Stomach (tissue), 4 donors: ENCODE measurements around the gene SLC27A2.

Experiments used
- POLR2A ChIP-seq, 4 donors: fragments of 450-650 bp; IDR thresholded peaks; one replicate each; pipeline ENCODE4 v1.6.1; 2016; ENCODE audit warnings: antibody characterized with exemption in 4 of 4, control low read depth in 2 of 4, mild to moderate bottlenecking in 1 of 4, moderate library complexity in 1 of 4
- POLR2AphosphoS5 ChIP-seq, 3 donors: sonication (generic); formaldehyde crosslinking; IDR thresholded peaks; one replicate each; pipeline ENCODE4 v1.6.1; 2016; ENCODE audit warnings: antibody characterized with exemption in 3 of 3

DNA sequence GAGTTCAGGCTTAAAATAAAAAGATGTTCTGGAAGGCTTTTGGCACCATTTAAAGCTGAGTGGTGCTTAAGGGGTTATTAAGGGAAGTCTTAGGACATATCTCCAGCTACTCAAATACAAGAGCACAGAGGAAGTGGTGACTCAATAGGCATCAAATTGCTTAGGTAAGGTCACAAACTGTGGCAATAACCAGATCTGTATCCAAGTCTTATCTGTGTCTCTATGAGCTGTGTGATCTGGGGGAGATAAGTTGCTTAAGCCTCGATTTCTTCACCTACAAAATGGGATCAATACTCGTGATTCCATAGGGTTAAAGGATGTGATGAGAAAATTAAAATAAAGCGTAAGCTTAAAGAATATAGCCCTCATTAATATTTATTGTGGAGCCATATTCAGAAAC, 75.9 kb downstream of the SLC27A2 start:
- TF ChIP-seq POLR2A (IDR thresholded peaks at IDR 0.05) (no peak), POLR2AphosphoS5 (IDR thresholded peaks at IDR 0.05) (no peak)
